Activated B cell treated with CpG ODN at 0.5 μM for 24 hours (primary cell): ENCODE measurements around the gene AIDA. TPM values are rescaled to one million over a fixed set of nuclear protein-coding genes. Genes with fewer than 3 reads are reported as not detected.

ENCODE experiments used
- ATAC-seq: fragments of 200-7000 bp; cut with Tn5 transposase; one replicate; pipeline ENCODE4 v1.10.0; 2021; ENCODE audit warnings: low read depth, mild to moderate bottlenecking, moderate library complexity
- CTCF ChIA-PET: fragments of 350-600 bp; sonication (Branson Sonifier 250); formaldehyde crosslinking; loops from one replicate; lab custom pipeline; 2021; ENCODE audit warnings: antibody characterized with exemption; lab: Charles Lee
- POLR2A ChIA-PET: fragments of 350-600 bp; sonication (Branson Sonifier 250); formaldehyde crosslinking; loops from one replicate; lab custom pipeline; 2021; ENCODE audit warnings: antibody characterized with exemption; lab: Charles Lee
- DNase-seq: peaks from one replicate; pipeline ENCODE4 v3.0.0; 2022
- H3K27ac Mint-ChIP-seq: one replicate; pipeline ENCODE4 v1.8.0; 2020; ENCODE audit warnings: mixed read lengths
- H3K27me3 Mint-ChIP-seq: one replicate; pipeline ENCODE4 v1.8.0; 2021; ENCODE audit warnings: mixed read lengths
- H3K36me3 Mint-ChIP-seq: one replicate; pipeline ENCODE4 v1.8.0; 2021; ENCODE audit warnings: low read depth, mixed read lengths
- H3K4me1 Mint-ChIP-seq: one replicate; pipeline ENCODE4 v1.8.0; 2021; ENCODE audit warnings: mixed read lengths
- H3K4me3 Mint-ChIP-seq: one replicate; pipeline ENCODE4 v1.8.0; 2020; ENCODE audit warnings: mild to moderate bottlenecking, mixed read lengths
- H3K9me3 Mint-ChIP-seq: one replicate; pipeline ENCODE4 v1.8.0; 2020; ENCODE audit warnings: mixed read lengths
- CTCF ChIP-seq: fragments of 200-600 bp; IDR thresholded peaks from one replicate; pipeline ENCODE4 v1.8.0; 2022; ENCODE audit warnings: antibody characterized with exemption, mild to moderate bottlenecking
- intact Hi-C: fragments of 100-400 bp; cut with micrococcal nuclease; formaldehyde crosslinking; loops from one replicate; pipeline ENCODE4 v1.15.1; 2024
- total RNA-seq: library from RNA; stranded (reverse); gene quantifications from 2 replicates; pipeline ENCODE4 v1.2.3, GENCODE V29; 2022

AIDA gene
- total RNA-seq, 1 donor from 2014 or later = 54.3 TPM

GRCh38 chr1:222629921-222630535 lies 82.3 kb downstream of the AIDA start:
- no peak for TF ChIP-seq CTCF
- Mint-ChIP-seq H3K4me1 (peaks cover 17% of the 10 kb centered on the region), H3K36me3 (peaks cover 77% of the 10 kb centered on the region), H3K27ac (no peak overlapping the region), H3K27me3 (no peaks in the 10 kb centered on the region), H3K9me3 (no peaks in the 10 kb centered on the region), H3K4me3 (no peak overlapping the region)
- DNase-seq (no peak), ATAC-seq (no peak)
- CTCF ChIA-PET = no interaction called here
- POLR2A ChIA-PET = no interaction called here
- intact Hi-C loops = loop anchor here (10.0 kb wide), 1 partner anchor 535 kb away; no protein-coding TSS in a partner anchor

- Mint-ChIP-seq H3K9me3 (no peaks in the 10 kb centered on the region), H3K27ac (no peak overlapping the region), H3K4me1 (no peaks in the 10 kb centered on the region), H3K36me3 (peaks cover 81% of the 10 kb centered on the region), H3K4me3 (no peak overlapping the region), H3K27me3 (no peaks in the 10 kb centered on the region)
- intact Hi-C loops = no loop called here
- POLR2A ChIA-PET = no interaction called here
- CTCF ChIA-PET = interaction anchor here (1.2 kb wide), 1 partner anchor 172 kb away, joined by 3 read pairs; no protein-coding TSS in a partner anchor
- DNase-seq (no peak), ATAC-seq (no peak)
- TF ChIP-seq CTCF = no peak
These were observed 85.1 kb downstream of the AIDA start for GRCh38 chr1:222627232-222627631.

- Mint-ChIP-seq H3K27ac (no peak overlapping the region), H3K36me3 (peaks cover 70% of the 10 kb centered on the region), H3K4me3 (no peak overlapping the region), H3K27me3 (no peaks in the 10 kb centered on the region), H3K9me3 (no peaks in the 10 kb centered on the region), H3K4me1 (peaks cover 14% of the 10 kb centered on the region)
- no peak for DNase-seq
- CTCF ChIA-PET = interaction anchor here (2.7 kb wide), 1 partner anchor 10 kb away, joined by 11 read pairs; no protein-coding TSS in a partner anchor
- POLR2A ChIA-PET = interaction anchor here (0.7 kb wide), 1 partner anchor 9 kb away, joined by 3 read pairs; no protein-coding TSS in a partner anchor
- ATAC-seq = no peak
- no peak for TF ChIP-seq CTCF
- intact Hi-C loops = no loop called here
These were observed 88.1 kb downstream of the AIDA start for GRCh38 chr1:222624214-222624613.

GRCh38 chr1:222623458-222623857 lies 88.8 kb downstream of the AIDA start:
- Mint-ChIP-seq H3K4me3 (no peak overlapping the region), H3K4me1 (peaks cover 20% of the 10 kb centered on the region), H3K27me3 (no peaks in the 10 kb centered on the region), H3K36me3 (peaks cover 62% of the 10 kb centered on the region), H3K27ac (no peak overlapping the region), H3K9me3 (no peaks in the 10 kb centered on the region)
- intact Hi-C loops = no loop called here
- CTCF ChIA-PET = no interaction called here
- POLR2A ChIA-PET = no interaction called here
- ATAC-seq = no peak
- TF ChIP-seq CTCF = no peak
- no peak for DNase-seq

- Mint-ChIP-seq H3K36me3 (peaks cover 55% of the 10 kb centered on the region), H3K9me3 (no peaks in the 10 kb centered on the region), H3K27me3 (no peaks in the 10 kb centered on the region), H3K4me3 (no peak overlapping the region), H3K27ac (no peak overlapping the region), H3K4me1 (peaks cover 20% of the 10 kb centered on the region)
- no peak for TF ChIP-seq CTCF
- ATAC-seq (no peak), DNase-seq (no peak)
- POLR2A ChIA-PET = interaction anchor here (0.7 kb wide), 1 partner anchor 34 kb away, joined by 4 read pairs; no protein-coding TSS in a partner anchor
- intact Hi-C loops = no loop called here
- CTCF ChIA-PET = no interaction called here
These were observed 89.5 kb downstream of the AIDA start for GRCh38 chr1:222622765-222623164.
